ENCODE results near the gene ZCCHC7. TPM values are rescaled to one million over a fixed set of nuclear protein-coding genes. Genes with fewer than 3 reads are reported as not detected.
"Not testable (repeated sequence)": the region's sequence is repeated elsewhere in the genome, so short reads cannot be mapped to it uniquely, and the experiment has no call there.

Gene ZCCHC7
- total RNA-seq, 1 donor from 2014 or later, result 11.3 TPM

GRCh38 chr9:37157726-37158377, 37.5 kb downstream of the ZCCHC7 start:
- intact Hi-C loops (cut with DNase I), result no loop called here
- no peak for DNase-seq (ENCODE audit: low spot score)

GRCh38 chr9:37163299-37163698, 42.9 kb downstream of the ZCCHC7 start:
- intact Hi-C loops (cut with DNase I), result no loop called here
- no peak for DNase-seq (ENCODE audit: low spot score)

- DNase-seq (ENCODE audit: low spot score); intact Hi-C loops (cut with DNase I): not testable (repeated sequence)
Measured at GRCh38 chr9:37164335-37164734, 44.0 kb downstream of the ZCCHC7 start.

GRCh38 chr9:37165644-37166043, 45.3 kb downstream of the ZCCHC7 start:
- intact Hi-C loops (cut with DNase I), result no loop called here
- no peak for DNase-seq (ENCODE audit: low spot score)

DNA sequence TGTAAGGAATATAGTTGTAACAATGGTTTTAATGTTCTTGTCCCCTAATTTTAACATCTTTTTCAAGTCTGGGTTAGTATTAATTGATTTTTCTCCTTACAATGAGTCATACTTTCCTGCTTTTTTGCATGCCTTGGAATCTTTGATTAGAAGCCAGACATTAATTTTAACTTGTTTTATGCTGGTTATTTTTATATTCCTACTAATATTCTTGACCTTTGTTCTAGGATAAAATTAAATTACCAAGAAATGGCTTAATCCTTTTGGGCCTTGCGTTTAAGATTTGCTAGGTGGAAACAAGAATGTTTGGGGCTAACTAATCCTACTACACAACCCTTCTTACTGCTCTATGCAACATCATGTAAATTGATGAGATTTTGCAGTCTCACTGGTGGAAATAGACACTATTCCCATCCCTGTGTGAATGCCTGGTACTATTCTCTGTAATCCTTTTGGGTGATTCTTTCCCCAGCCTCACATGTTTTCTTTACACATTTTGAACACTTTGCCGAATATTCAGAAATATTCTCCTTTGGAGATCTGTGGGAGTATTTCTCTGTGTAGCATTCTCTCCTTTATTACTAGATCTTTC, 47.2 kb downstream of the ZCCHC7 start:
- intact Hi-C loops (cut with DNase I), result no loop called here
- no peak for DNase-seq (ENCODE audit: low spot score)

- intact Hi-C loops (cut with DNase I), result no loop called here
- DNase-seq (ENCODE audit: low spot score), result no peak
Measured at GRCh38 chr9:37172557-37172956, 52.2 kb downstream of the ZCCHC7 start.

GRCh38 chr9:37174247-37174646, 53.9 kb downstream of the ZCCHC7 start:
- intact Hi-C loops (cut with DNase I), result no loop called here
- DNase-seq (ENCODE audit: low spot score), result no peak

- DNase-seq (ENCODE audit: low spot score), result no peak
- intact Hi-C loops (cut with DNase I), result no loop called here
Measured at GRCh38 chr9:37178742-37179141, 58.4 kb downstream of the ZCCHC7 start.

- intact Hi-C loops (cut with DNase I), result no loop called here
- DNase-seq (ENCODE audit: low spot score), result no peak
Measured at GRCh38 chr9:37179576-37179975, 59.2 kb downstream of the ZCCHC7 start.

GRCh38 chr9:37180138-37180537, 59.8 kb downstream of the ZCCHC7 start:
- no peak for DNase-seq (ENCODE audit: low spot score)
- intact Hi-C loops (cut with DNase I), result no loop called here

DNA sequence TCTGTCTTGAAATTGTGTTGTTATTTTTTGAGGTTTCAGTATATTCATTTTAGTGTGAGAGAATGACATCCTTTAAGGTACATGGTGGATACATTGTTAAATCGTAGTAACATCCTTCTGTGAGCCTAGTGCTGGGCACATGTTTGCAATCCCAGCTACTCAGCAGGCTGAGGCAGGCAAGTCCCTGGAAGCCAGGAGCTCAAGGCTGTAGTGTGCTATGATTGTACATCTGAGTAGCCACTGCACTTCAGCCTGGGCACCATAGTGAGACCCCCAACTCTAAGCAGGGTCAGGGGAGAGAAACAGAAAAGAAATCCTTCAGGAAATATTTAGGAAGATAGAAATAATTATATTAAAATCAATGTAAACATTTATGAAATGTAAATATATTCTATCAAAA, 62.3 kb downstream of the ZCCHC7 start:
- intact Hi-C loops (cut with DNase I), result no loop called here
- no peak for DNase-seq (ENCODE audit: low spot score)

DNA sequence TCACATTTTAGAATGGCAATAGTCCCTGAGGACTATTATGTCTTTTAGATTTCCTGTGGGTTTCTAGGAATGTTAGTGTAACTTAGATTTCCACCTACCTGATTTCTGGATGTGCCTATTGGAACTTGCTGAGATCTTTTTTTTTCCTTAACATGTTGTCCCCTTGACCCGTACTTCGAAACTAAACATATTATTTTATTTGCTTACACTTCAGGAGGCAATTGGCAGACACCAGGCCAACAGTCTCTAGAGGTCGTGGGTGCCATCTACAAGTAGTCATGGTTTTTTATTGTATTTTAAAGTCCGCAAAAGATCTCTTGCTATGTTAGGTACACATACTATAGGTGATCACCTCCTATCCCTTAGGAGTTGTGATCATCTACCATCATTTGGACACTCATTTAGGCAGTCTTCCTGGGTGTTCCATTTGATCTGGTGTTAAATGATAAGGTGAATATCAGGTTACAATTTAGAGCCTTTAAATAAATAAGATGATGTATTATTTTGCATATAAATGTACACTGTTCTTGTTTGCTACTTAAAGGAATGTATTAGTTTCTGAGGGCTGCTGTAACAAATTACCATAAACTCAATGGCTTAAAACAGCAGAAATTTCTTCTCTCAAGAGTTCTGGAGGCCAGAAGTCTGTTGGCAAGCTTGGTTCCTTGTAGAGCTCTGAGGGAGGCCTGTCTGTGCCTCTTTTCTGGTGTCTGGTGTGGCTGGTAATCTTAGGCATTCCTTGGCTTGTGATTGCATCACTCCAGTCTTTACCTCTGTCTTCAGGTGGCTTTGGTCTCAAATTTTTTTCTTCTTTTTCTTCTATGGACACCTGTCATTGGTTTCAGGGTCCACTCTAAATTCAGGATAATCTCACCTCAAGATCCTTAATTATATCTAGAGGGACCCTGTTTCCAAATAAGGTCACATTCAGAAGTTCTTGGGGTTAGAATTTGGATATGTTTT, 64.8 kb downstream of the ZCCHC7 start:
- intact Hi-C loops (cut with DNase I), result no loop called here
- no peak for DNase-seq (ENCODE audit: low spot score)

GRCh38 chr9:37187292-37187691, 66.9 kb downstream of the ZCCHC7 start:
- DNase-seq (ENCODE audit: low spot score), result no peak
- intact Hi-C loops (cut with DNase I), result no loop called here

GRCh38 chr9:37187713-37188439, 67.5 kb downstream of the ZCCHC7 start:
- intact Hi-C loops (cut with DNase I), result no loop called here
- DNase-seq (ENCODE audit: low spot score), result no peak

GRCh38 chr9:37190739-37191138, 70.4 kb downstream of the ZCCHC7 start:
- intact Hi-C loops (cut with DNase I), result loop anchor here (10.0 kb wide), 1 partner anchor 64 kb away; no protein-coding TSS in a partner anchor
- not testable (repeated sequence) for DNase-seq (ENCODE audit: low spot score)

- intact Hi-C loops (cut with DNase I), result loop anchor here (10.0 kb wide), 1 partner anchor 63 kb away; no protein-coding TSS in a partner anchor
Measured at GRCh38 chr9:37191403-37192089, 71.2 kb downstream of the ZCCHC7 start.

DNA sequence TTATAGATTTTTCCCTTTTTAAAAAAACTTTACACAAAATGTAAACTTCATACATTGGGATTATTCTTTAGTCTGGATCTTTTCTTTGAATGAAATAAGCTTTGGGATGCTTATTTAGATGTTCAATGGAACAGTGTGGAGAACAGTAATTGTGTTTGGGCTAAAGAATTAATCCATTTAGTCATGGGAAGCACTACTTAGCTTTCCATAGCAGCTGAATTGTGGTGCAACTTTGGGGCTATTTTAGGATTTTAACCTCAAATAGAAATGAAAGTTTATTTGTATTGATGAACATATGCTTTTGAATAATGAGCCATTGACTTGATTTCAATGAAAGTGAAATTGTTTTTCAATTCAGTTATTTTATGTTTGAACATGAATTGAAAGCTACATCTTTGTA, 72.4 kb downstream of the ZCCHC7 start:
- intact Hi-C loops (cut with DNase I), result loop anchor here (10.0 kb wide), 1 partner anchor 62 kb away; no protein-coding TSS in a partner anchor
- DNase-seq (ENCODE audit: low spot score), result no peak

More at GRCh38 chr9:37191403-37192089, 71.2 kb downstream of the ZCCHC7 start:
- DNase-seq (ENCODE audit: low spot score), result no peak

- no peak for DNase-seq (ENCODE audit: low spot score)
Measured at GRCh38 chr9:37197158-37198038, 77.0 kb downstream of the ZCCHC7 start.

More at GRCh38 chr9:37197158-37198038, 77.0 kb downstream of the ZCCHC7 start:
- intact Hi-C loops (cut with DNase I), result loop anchor here (10.0 kb wide), 1 partner anchor 57 kb away; no protein-coding TSS in a partner anchor

Measured in cardiac septum (tissue), 1 donor.